OCI-LY3 (cell line): ENCODE measurements around the gene NRXN2.

ENCODE experiments used
- EZH2phosphoT487 ChIP-seq: fragments of 200-600 bp; shearing (Covaris generic); IDR thresholded peaks from 2 replicates; pipeline ENCODE4 v1.6.1; 2018; ENCODE audit warnings: antibody characterized with exemption, mixed run types, low read depth
- TF ChIP-seq, protein P1 (sequence below): fragments of 200-600, 300-600 bp; sonication (generic); IDR thresholded peaks from 2 replicates; pipeline ENCODE4 v1.5.1; 2014; ENCODE audit warnings: antibody characterized with exemption, low read length, low read depth

DNA sequence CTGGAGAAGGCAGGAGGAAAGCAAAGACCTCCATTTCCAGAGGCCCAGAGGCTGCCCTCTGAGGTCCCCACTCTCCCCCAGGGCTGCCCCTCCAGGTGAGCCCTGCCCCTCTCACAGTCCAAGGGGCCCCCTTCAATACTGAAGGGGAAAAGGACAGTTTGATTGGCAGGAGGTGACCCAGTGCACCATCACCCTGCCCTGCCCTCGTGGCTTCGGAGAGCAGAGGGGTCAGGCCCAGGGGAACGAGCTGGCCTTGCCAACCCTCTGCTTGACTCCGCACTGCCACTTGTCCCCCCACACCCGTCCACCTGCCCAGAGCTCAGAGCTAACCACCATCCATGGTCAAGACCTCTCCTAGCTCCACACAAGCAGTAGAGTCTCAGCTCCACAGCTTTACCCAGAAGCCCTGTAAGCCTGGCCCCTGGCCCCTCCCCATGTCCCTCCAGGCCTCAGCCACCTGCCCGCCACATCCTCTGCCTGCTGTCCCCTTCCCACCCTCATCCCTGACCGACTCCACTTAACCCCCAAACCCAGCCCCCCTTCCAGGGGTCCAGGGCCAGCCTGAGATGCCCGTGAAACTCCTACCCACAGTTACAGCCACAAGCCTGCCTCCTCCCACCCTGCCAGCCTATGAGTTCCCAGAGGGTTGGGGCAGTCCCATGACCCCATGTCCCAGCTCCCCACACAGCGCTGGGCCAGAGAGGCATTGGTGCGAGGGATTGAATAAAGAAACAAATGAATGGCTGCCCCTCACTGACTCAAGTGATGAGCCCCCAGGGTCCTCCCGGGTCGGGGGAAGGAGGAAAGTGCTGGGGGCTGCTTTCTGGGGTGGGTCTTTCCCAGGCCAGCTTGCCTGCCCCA is 121.2 kb downstream of the NRXN2 start:
- no peak for TF ChIP-seq EZH2phosphoT487
- TF ChIP-seq, protein P1, sequence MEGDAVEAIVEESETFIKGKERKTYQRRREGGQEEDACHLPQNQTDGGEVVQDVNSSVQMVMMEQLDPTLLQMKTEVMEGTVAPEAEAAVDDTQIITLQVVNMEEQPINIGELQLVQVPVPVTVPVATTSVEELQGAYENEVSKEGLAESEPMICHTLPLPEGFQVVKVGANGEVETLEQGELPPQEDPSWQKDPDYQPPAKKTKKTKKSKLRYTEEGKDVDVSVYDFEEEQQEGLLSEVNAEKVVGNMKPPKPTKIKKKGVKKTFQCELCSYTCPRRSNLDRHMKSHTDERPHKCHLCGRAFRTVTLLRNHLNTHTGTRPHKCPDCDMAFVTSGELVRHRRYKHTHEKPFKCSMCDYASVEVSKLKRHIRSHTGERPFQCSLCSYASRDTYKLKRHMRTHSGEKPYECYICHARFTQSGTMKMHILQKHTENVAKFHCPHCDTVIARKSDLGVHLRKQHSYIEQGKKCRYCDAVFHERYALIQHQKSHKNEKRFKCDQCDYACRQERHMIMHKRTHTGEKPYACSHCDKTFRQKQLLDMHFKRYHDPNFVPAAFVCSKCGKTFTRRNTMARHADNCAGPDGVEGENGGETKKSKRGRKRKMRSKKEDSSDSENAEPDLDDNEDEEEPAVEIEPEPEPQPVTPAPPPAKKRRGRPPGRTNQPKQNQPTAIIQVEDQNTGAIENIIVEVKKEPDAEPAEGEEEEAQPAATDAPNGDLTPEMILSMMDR, result no peak
